Gastrocnemius medialis (tissue), 4 donors: ENCODE data around the gene ABHD17A. TPM values are rescaled to one million over a fixed set of nuclear protein-coding genes. Genes with fewer than 3 reads are reported as not detected.

ENCODE experiments used
- ATAC-seq, 2 donors: fragments of 150-250 bp; one replicate each; pipeline ENCODE4 v1.9.1; 2016
- DNase-seq, 2 donors: peaks; one replicate each; pipeline ENCODE4 v3.0.0-alpha.2; 2019
- H3K27ac ChIP-seq, 4 donors: fragments of 200-600 bp; sonication (generic); 1 replicate in 1 of 4; 2 replicates in 3 of 4; pipeline ENCODE4 v1.5.1; 2016 to 2018; ENCODE audit warnings: mild to moderate bottlenecking in 2 of 4, moderate library complexity in 1 of 4
- H3K27me3 ChIP-seq, 3 donors: fragments of 200-600 bp; sonication (generic) in 2 of 3; 1 replicate in 1 of 3; 2 replicates in 2 of 3; pipeline versions ENCODE4 v1.5.1 to v1.6.0; 2016 to 2019; ENCODE audit warnings: mild to moderate bottlenecking in 1 of 3, moderate library complexity in 1 of 3
- H3K36me3 ChIP-seq, 2 donors: fragments of 200-600 bp; sonication (generic) in 1 of 2; one replicate each; pipeline ENCODE4 v1.5.1; 2017 to 2018
- H3K4me1 ChIP-seq, 2 donors: fragments of 200-600 bp; sonication (generic) in 1 of 2; one replicate each; pipeline ENCODE4 v1.5.1; 2016 to 2017; ENCODE audit warnings: mild to moderate bottlenecking in 2 of 2
- H3K4me3 ChIP-seq, 4 donors: fragments of 200-600 bp; sonication (generic) in 3 of 4; 1 replicate in 1 of 4; 2 replicates in 3 of 4; pipeline ENCODE4 v1.5.1; 2016 to 2019; ENCODE audit warnings: mild to moderate bottlenecking in 2 of 4
- H3K9me3 ChIP-seq, 3 donors: fragments of 200-600 bp; sonication (generic) in 2 of 3; 1 replicate in 1 of 3; 2 replicates in 2 of 3; pipeline ENCODE4 v1.5.1; 2016 to 2019
- POLR2A ChIP-seq, 2 donors: fragments of 450-650 bp; IDR thresholded peaks; one replicate each; pipeline ENCODE4 v1.6.1; 2017; ENCODE audit warnings: antibody characterized with exemption in 2 of 2, mild to moderate bottlenecking in 2 of 2, moderate library complexity in 2 of 2
- in situ Hi-C, 4 donors: fragments of 200-750 bp; cut with MboI; loops; one replicate each; pipeline versions ENCODE4 v1.15.0 to v1.8.0; 2017; ENCODE audit warnings: low sequenced_read_pairs in 4 of 4
- intact Hi-C: fragments of 100-400 bp; cut with DNase I; formaldehyde crosslinking; loops from one replicate; pipeline ENCODE4 v1.15.1; 2023; ENCODE audit warnings: low total_unique reads
- total RNA-seq, 4 donors: library from RNA; depleted of rRNA; stranded (reverse); fragments of >200 nt; gene quantifications; one replicate each; pipeline versions ENCODE4 v1.1.0 to v1.2.3, GENCODE V29; 2016
- TF ChIP-seq, protein P1 (sequence below), 5 experiments: fragments of 450-650 bp in 3 of 5; fragments of 200-600 bp in 2 of 5; sonication (generic) in 2 of 5; IDR thresholded peaks in 4 of 5; conservative IDR thresholded peaks in 1 of 5; 1 replicate in 4 of 5; 2 replicates in 1 of 5; pipeline ENCODE4 v1.5.1; 2016 to 2019; ENCODE audit warnings: antibody characterized with exemption in 5 of 5, mild to moderate bottlenecking in 3 of 5, moderate library complexity in 3 of 5

The ABHD17A gene
- total RNA-seq, 4 donors from 2014 or later, result 49.4 to 87.7 (median 70.8) TPM

GRCh38 chr19:1856345-1856697 is 29.0 kb downstream of the ABHD17A start:
- intact Hi-C loops (no loop called here), in situ Hi-C loops (no loop called here)
- DNase-seq (no peak), ATAC-seq (no peak)
- H3K4me3 ChIP-seq, result peak overlapping the region; percentile 35 to 50 (median 46)
- H3K4me1 ChIP-seq, result peaks cover 16 to 26% of the 10 kb centered on the region in 2 donors
- TF ChIP-seq POLR2A (IDR thresholded peaks at IDR 0.05), result no peak
- TF ChIP-seq, protein P1, sequence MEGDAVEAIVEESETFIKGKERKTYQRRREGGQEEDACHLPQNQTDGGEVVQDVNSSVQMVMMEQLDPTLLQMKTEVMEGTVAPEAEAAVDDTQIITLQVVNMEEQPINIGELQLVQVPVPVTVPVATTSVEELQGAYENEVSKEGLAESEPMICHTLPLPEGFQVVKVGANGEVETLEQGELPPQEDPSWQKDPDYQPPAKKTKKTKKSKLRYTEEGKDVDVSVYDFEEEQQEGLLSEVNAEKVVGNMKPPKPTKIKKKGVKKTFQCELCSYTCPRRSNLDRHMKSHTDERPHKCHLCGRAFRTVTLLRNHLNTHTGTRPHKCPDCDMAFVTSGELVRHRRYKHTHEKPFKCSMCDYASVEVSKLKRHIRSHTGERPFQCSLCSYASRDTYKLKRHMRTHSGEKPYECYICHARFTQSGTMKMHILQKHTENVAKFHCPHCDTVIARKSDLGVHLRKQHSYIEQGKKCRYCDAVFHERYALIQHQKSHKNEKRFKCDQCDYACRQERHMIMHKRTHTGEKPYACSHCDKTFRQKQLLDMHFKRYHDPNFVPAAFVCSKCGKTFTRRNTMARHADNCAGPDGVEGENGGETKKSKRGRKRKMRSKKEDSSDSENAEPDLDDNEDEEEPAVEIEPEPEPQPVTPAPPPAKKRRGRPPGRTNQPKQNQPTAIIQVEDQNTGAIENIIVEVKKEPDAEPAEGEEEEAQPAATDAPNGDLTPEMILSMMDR (IDR thresholded peaks at IDR 0.05 in 4 of 5, conservative IDR thresholded peaks at IDR 0.05 in 1 of 5), result no peak
- no peaks in the 10 kb centered on the region for H3K9me3 ChIP-seq
- no peaks in the 10 kb centered on the region for H3K36me3 ChIP-seq
- peaks cover 2 to 14% (median 3%) of the 10 kb centered on the region in 3 donors for H3K27me3 ChIP-seq
- H3K27ac ChIP-seq, result peak overlapping the region; percentile 68 to 82 (median 76)

GRCh38 chr19:1855828-1856255 is 29.5 kb downstream of the ABHD17A start:
- H3K4me1 ChIP-seq, result peaks cover 16 to 26% of the 10 kb centered on the region in 2 donors
- H3K27ac ChIP-seq, result peak overlapping the region; percentile 68 to 82 (median 76)
- no peaks in the 10 kb centered on the region for H3K9me3 ChIP-seq
- H3K27me3 ChIP-seq, result peaks cover 2 to 14% (median 3%) of the 10 kb centered on the region in 3 donors
- in situ Hi-C loops (no loop called here), intact Hi-C loops (no loop called here)
- H3K4me3 ChIP-seq, result peak overlapping the region; percentile 35 to 50 (median 41)
- no peak for ATAC-seq
- TF ChIP-seq POLR2A (IDR thresholded peaks at IDR 0.05), result no peak
- TF ChIP-seq, protein P1 (IDR thresholded peaks at IDR 0.05 in 4 of 5, conservative IDR thresholded peaks at IDR 0.05 in 1 of 5), result no peak
- no peak for DNase-seq
- H3K36me3 ChIP-seq, result no peaks in the 10 kb centered on the region

DNA sequence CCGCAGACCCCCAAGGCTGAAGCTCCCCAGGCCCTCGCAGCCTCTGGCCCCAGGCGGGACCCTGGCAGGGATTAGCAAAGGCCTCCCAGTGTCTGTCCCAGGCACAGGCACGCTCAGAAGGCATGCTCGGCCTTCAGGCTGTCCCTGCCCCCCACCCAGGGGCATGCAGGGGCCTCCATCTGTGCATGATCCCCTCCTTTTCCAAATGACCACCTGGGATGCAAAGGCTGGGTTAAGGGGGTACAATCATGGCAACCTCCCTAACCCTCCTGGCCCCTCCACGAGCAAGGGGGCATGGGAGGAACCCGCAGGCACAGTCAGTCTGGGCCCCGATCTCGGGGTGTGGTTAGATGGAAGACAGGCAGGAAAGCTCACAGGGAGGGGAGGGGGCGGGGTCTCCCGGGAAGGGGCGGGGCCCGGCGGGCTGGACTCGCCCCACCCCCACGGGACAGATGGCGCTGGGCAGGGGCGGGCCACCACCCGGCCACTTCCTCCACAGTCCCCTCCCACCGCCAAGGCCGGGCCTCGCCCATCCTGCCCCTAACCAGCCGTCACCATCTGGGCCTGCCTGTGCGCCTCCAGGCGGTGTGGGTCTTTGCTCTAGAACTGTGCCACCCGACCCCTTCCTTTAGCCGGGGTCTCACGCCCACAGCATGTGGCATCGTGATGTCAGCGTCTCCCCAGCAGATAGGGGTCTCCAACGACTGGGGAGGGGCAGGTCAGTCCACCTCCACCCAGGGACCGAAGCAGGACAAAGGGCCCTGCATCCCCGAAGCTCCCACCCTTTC is 30.1 kb downstream of the ABHD17A start:
- peak; percentile 64 to 69 for DNase-seq
- peak; percentile 41 to 59 for ATAC-seq
- Histone ChIP-seq H3K4me3 (peak overlapping the region; percentile 35 to 50 (median 41)), H3K36me3 (no peaks in the 10 kb centered on the region), H3K27ac (peak overlapping the region; percentile 68 to 82 (median 76)), H3K9me3 (no peaks in the 10 kb centered on the region), H3K4me1 (peaks cover 16 to 25% of the 10 kb centered on the region in 2 donors), H3K27me3 (peaks cover 2 to 14% (median 3%) of the 10 kb centered on the region in 3 donors)
- in situ Hi-C loops, result no loop called here
- TF ChIP-seq, protein P1 (IDR thresholded peaks at IDR 0.05 in 4 of 5, conservative IDR thresholded peaks at IDR 0.05 in 1 of 5), result no peak
- TF ChIP-seq POLR2A (IDR thresholded peaks at IDR 0.05), result peak; percentile 29 to 37
- intact Hi-C loops, result no loop called here

GRCh38 chr19:1854542-1855039 is 30.7 kb downstream of the ABHD17A start:
- no peaks in the 10 kb centered on the region for H3K36me3 ChIP-seq
- H3K4me1 ChIP-seq, result peaks cover 16 to 23% of the 10 kb centered on the region in 2 donors
- no peak overlapping the region for H3K4me3 ChIP-seq
- TF ChIP-seq, protein P1 (IDR thresholded peaks at IDR 0.05 in 4 of 5, conservative IDR thresholded peaks at IDR 0.05 in 1 of 5), result no peak
- TF ChIP-seq POLR2A (IDR thresholded peaks at IDR 0.05), result no peak
- H3K27me3 ChIP-seq, result peaks cover 2 to 14% (median 3%) of the 10 kb centered on the region in 3 donors
- peak overlapping the region; percentile 68 to 82 (median 76) for H3K27ac ChIP-seq
- H3K9me3 ChIP-seq, result no peaks in the 10 kb centered on the region
- in situ Hi-C loops (no loop called here), intact Hi-C loops (no loop called here)
- ATAC-seq, result no peak
- no peak for DNase-seq
